BJ (cell line): ENCODE results near the gene VAMP2. TPM values are rescaled to one million over a fixed set of nuclear protein-coding genes. Genes with fewer than 3 reads are reported as not detected.

Experiments
- CTCF ChIA-PET: fragments of 350-600 bp; formaldehyde crosslinking; extraction: SDS; loops from one replicate; lab custom pipeline; 2021; ENCODE audit warnings: antibody characterized with exemption, inconsistent platforms; lab: Yijun Ruan, JAX
- POLR2A ChIA-PET: fragments of 300-600 bp; sonication (Branson Sonifier 250); formaldehyde crosslinking; extraction: SDS; loops from one replicate; lab custom pipeline; 2021; ENCODE audit warnings: antibody characterized with exemption; lab: Charles Lee
- DNase-seq: peaks from one replicate; pipeline ENCODE4 v3.0.0-alpha.2; 2011; ENCODE audit warnings: low read depth
- H3K27me3 ChIP-seq: 2 replicates; pipeline ENCODE4 v1.6.0; 2011; ENCODE audit warnings: low read length; ENCODE audit not compliant: control insufficient read depth, insufficient read depth
- H3K36me3 ChIP-seq: 2 replicates; pipeline ENCODE4 v1.5.1; 2011; ENCODE audit warnings: low read length; ENCODE audit not compliant: control insufficient read depth, insufficient read depth
- H3K4me3 ChIP-seq: 2 replicates; pipeline ENCODE4 v1.5.1; 2011; ENCODE audit warnings: low read depth, mild to moderate bottlenecking, control low read depth, low read length
- CTCF ChIP-seq: IDR thresholded peaks from 2 replicates; pipeline ENCODE4 v1.5.1; 2011; ENCODE audit warnings: low read depth, mild to moderate bottlenecking, control low read depth, inconsistent platforms, low read length, moderate library complexity; ENCODE audit not compliant: insufficient read depth
- polyA plus RNA-seq: library from polyadenylated mRNA; depleted of rRNA; stranded (reverse); fragments of >200 nt; gene quantifications from 2 replicates; pipeline ENCODE4 v1.2.3, GENCODE V29; 2011

Gene VAMP2
- polyA plus RNA-seq, 1 experiment = 22.8 TPM

DNA sequence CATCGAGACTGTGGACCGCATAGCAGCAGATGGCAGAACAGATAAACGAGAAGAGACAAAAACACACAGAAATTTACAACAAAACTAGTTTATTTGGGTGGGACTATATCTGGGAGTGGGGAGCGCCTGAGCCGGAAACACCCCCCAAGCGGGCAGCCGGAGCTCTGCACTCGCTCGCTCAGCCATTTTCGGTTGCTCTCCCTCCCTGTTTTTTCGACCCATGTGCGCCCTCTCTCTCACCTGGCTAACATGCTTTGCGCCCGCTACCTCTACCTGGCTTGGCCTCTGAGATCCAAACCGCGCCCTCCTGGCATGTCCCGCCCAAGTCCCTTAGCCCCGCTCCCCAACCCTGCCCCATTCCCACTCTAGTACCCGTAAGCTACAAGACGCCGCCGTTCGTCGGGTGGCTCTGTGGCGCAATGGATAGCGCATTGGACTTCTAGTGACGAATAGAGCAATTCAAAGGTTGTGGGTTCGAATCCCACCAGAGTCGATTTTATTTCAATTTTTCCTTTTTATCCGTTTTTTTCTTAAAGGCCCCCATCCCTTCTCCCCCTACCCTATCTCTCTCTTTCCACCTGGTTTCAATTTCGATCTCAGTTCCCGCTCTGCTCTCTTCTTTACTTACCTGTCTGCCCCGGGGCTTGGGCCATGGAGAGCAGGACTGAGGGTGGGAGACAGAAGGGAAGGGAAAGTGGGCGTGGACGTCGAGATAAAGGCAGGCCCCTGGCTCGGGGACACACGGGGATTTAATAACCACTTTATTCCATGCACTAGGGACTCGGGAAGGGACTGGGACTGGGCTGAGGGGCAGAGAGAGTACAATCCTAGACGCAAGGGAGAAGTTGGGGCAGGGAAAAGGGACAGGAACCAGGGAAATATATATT lies 42.0 kb downstream of the VAMP2 start:
- no peak for DNase-seq
- H3K4me3 ChIP-seq = peak overlapping the region; percentile 59
- no peaks in the 10 kb centered on the region for H3K36me3 ChIP-seq
- ChIA-PET CTCF (interaction anchor here (1.0 to 6.1 kb wide), 19 partner anchors 10 to 315 kb away, joined by 3 to 54 read pairs (median 9); partner anchors contain the start of genes NDEL1 and PER1), POLR2A (no interaction called here)
- peaks cover 8% of the 10 kb centered on the region for H3K27me3 ChIP-seq
- TF ChIP-seq CTCF = peak; percentile 49

DNA sequence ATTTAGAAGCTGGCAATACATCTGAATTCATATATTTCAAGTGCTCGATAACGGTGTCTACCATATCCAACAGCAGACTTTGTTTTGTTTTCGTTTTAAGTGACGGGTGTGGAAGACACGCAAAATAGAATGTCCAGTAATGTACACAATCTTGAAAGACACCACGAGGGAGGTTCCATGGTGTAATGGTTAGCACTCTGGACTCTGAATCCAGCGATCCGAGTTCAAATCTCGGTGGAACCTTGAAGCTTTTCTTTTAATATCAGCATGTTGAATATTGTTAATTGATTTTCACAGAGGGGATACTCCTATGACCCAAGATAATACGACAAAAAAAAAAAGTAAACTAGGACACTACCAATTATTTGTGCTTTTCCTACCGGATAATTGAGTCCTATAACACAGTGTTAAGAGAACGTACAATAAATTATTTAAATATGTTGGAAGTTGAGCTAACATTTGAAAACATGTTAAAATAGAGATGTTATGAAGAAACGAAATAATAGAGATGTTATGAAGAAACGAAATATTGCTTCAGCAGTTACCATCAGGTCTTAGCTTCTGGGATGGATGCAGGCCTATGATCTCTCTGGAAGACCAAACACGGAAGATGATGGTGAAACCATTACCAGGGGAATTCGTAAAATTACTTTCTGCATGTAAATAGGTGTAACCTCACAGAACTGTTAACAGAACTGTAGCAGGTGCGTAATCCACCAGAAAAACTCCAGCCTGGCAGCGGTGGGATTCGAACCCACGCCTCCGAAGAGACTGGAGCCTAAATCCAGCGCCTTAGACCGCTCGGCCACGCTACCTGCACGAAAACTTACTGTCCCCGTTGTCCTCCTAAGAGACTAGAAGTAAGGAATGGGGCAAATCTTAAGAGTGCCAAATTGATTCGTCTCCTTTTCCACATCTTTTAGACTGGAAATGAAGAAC lies 42.9 kb downstream of the VAMP2 start:
- H3K4me3 ChIP-seq = peak overlapping the region; percentile 59
- ChIA-PET POLR2A (interaction anchor here (0.6 to 1.1 kb wide), 2 partner anchors 18 to 376 kb away, joined by 3 to 16 read pairs; no protein-coding TSS in a partner anchor), CTCF (interaction anchor here (0.6 to 6.1 kb wide), 40 partner anchors 9 to 1068 kb away, joined by 3 to 54 read pairs (median 4); partner anchors contain the start of genes ALOX12B, AURKB, CTC1 and NDEL1)
- H3K27me3 ChIP-seq = peaks cover 11% of the 10 kb centered on the region
- peak; percentile 68 for DNase-seq
- no peak for TF ChIP-seq CTCF
- no peaks in the 10 kb centered on the region for H3K36me3 ChIP-seq

DNA sequence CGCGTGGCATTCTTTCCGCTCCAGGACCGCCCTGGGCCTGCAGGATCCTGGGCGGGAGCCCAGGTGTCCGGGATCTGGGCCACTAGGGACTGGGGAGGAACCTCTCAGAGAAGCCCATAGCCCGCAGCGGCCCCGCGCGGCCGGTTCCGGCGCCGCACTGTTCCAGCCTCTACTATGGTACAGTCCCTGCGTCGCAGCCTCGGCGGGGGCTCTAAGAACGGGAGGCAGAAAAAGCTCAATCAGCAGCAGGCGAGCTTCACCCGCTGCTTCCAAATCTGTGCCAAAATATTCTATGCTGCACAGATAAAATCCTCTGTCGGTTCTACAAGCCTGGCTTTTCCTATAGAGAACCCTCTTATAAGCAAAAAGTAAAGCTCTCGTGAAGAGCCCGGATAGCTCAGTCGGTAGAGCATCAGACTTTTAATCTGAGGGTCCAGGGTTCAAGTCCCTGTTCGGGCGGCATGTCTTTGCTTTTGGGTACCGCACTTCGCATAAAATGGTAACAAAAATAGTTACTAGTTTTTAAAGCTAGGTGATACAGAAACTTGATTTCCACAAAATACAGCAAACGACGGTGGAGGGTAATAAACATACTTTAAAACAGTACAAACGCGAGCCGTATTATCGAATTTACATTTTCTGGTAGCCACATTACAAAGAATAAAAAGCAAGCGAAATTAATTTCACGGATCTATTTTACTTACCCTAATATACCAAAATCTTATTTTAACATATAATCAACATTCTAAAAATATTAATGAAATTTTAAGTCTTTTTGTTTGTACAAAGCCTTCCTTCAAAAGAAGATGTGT lies 43.8 kb downstream of the VAMP2 start:
- peak; percentile 97 for TF ChIP-seq CTCF
- DNase-seq = no peak
- ChIA-PET POLR2A (interaction anchor here (0.6 to 1.1 kb wide), 5 partner anchors 15 to 376 kb away, joined by 3 to 16 read pairs (median 5); no protein-coding TSS in a partner anchor), CTCF (interaction anchor here (0.6 to 6.1 kb wide), 40 partner anchors 8 to 249 kb away, joined by 3 to 54 read pairs (median 5); partner anchors contain the start of genes ALOX12B, AURKB, CTC1 and RANGRF)
- Histone ChIP-seq H3K27me3 (peaks cover 17% of the 10 kb centered on the region), H3K4me3 (peak overlapping the region; percentile 53), H3K36me3 (no peaks in the 10 kb centered on the region)

GRCh38 chr17:8117980-8118768 lies 44.6 kb downstream of the VAMP2 start, which contains the start of gene ALOXE3:
ALOXE3 (minus strand) TSS chr17:8118514; CDS start chr17:8117990, 524 bp downstream.
- DNase-seq = no peak
- ChIA-PET CTCF (interaction anchor here (0.7 to 6.1 kb wide), 31 partner anchors 10 to 248 kb away, joined by 3 to 54 read pairs (median 6); partner anchors contain the start of genes AURKB and CTC1), POLR2A (interaction anchor here (0.7 kb wide), 1 partner anchor 135 kb away, joined by 13 read pairs; no protein-coding TSS in a partner anchor)
- Histone ChIP-seq H3K4me3 (peak within 1 kb of the TSS; percentile 53), H3K27me3 (peaks cover 17% of the 10 kb centered on the region), H3K36me3 (no peaks in the 10 kb centered on the region)
- no peak for TF ChIP-seq CTCF
